Left renal cortex interstitium (tissue), 4 donors: ENCODE measurements around the gene TPRX2. TPM values are rescaled to one million over a fixed set of nuclear protein-coding genes. Genes with fewer than 3 reads are reported as not detected.
A peak's percentile ranks its signal among the peaks of the same experiment; 100 is the strongest.
"Not testable (repeated sequence)": the region's sequence is repeated elsewhere in the genome, so short reads cannot be mapped to it uniquely, and the experiment has no call there.

Experiments used
- DNase-seq, 4 donors: peaks; one replicate each; pipeline ENCODE4 v3.0.0-alpha.2; 2013; ENCODE audit warnings: low read depth in 4 of 4, low spot score in 2 of 4, missing footprints in 1 of 4
- polyA plus RNA-seq, 4 donors: library from polyadenylated mRNA; unstranded; fragments of 120-200 nt; gene quantifications; one replicate each; pipeline ENCODE4 v1.2.1, GENCODE V29; 2013; ENCODE audit not compliant: insufficient read length in 4 of 4

The TPRX2 gene
- not detected for polyA plus RNA-seq

DNA sequence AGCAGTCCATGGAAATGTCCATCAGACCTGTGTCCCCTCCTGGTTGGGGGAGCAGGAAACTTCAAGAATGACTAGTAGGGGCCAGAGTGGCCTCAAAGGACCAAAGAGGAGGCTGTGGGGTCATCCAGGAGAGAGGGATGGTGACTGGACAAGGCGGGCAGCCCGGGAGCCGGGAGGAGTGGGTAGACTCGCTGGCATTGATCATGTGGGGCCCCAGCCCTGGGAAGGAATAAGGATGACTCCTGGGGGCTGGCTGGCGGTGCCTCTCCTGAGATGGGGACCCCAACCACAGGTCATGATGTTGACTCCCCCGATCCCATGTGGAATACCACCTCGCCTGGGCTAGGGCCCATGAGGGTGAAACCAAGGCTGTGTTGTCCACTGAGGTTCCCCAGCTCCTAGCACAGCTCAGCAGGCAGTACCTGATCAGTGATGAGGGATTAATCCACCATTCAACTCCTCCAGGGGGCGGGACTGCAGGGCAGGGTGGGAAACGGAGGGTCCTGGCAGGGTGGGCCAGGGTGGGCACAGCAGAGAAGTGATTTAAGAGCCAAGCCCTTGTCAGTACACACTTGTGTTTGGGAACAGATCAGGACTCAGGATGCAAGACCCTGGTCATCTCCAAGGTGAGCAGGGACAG lies at the start of gene TPRX2:
Gene TPRX2, plus strand, starts transcription at position 590 of the 640 bp plus-strand sequence. Its CDS starts 12 bp downstream, at position 602.
- DNase-seq = not testable (repeated sequence)

DNA sequence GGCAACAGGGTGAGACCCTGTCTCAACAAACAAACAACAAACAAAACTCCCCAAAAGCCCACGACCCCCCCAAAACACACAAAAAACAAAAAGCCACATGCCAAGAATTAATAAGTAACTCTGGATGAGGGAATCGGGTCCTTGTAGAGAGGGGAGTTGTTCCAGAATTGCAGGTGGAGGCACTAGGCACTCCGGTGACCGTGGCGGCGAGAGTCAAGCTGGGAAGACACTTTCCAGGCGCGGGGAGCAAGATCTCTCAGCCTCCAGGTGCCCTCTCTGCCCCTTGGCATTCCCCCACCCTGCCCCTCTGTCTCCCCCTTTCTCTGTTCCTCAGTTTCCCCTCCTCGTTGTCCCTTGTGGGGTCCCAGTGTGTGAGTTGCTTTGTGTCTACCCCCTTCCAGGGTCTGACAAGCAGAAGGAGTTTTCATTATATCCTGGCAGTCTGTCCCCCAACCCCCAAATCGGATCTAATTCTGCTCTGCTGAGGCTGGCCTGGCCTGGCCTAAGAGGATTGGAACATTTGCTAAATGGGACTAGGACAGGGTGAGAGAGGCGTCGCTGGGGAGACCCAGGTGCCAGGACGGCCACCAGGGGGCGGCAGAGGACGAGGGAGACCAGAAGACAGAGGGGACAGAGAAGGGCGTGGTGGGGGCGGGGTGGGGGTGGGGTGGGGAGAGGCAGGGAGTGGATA lies 45.6 kb upstream of the TPRX2 start:
- DNase-seq = peak in 3 of 4 donors; percentile 10 to 37 (median 30)

DNA sequence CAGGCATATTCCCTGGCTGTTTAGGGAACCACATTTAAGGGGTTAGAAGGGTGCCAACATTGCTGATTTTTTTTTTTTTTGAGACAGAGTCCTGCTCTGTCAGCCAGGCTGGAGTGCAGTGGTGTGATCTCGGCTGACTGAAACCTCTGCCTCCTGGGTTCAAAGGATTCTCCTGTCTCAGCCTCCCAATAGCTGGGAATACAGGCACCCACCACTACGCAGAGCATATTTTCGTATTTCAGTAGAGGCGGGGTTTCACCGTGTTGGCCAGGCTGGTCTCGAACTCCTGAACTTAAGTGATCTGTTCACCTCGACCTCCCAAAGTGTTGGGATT lies 45.1 kb upstream of the TPRX2 start:
- no peak for DNase-seq

DNA sequence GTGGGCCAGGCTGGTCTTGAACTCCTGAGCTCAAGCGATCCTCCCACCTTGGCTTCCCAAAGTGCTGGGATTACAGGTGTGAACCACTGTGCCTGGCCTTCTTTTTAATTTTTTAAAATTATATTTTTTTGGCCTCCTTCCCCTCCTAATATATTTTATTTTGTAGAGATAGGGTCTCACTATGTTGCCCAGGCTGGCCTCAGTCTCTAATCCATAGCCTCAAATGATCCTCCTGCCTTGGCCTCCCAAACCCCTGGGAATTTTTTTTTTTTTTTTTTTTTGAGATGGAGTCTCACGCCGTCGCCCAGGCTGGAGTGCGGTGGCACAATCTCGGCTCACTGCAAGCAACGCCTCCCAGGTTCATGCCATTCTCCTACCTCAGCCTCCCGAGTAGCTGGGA lies 42.8 kb upstream of the TPRX2 start:
- DNase-seq = not testable (repeated sequence)

- not testable (repeated sequence) for DNase-seq
Observed at GRCh38 chr19:47818221-47818620, 40.8 kb upstream of the TPRX2 start.

- no peak for DNase-seq
Observed at GRCh38 chr19:47819858-47820257, 39.2 kb upstream of the TPRX2 start.

- no peak for DNase-seq
Observed at GRCh38 chr19:47820410-47820809, 38.6 kb upstream of the TPRX2 start.

GRCh38 chr19:47821460-47822020 lies 37.5 kb upstream of the TPRX2 start, which contains the start of gene CRX:
Gene CRX, plus strand, starts transcription at chr19:47821937. Its CDS starts 12,507 bp downstream, at chr19:47834444.
- no peak for DNase-seq

DNA sequence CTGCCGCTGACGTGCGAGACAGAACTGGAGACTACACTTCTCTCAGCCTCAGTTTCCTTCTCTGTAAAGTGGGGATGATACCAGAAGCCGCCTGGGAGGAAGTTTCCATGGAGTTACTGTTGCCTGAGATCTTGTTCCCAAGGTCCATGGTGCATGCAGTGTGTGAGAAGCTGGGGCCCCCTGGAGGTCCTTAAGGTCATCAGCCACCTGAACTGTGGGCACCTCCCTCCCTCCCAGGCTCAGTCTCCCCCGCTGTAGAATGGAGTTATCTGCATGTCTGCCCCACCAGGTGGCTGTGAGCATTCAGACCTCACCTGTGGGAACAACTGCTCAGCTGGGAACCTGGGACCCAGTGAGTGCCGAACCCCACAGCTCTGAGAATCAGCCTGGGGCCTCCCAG lies 34.6 kb upstream of the TPRX2 start:
- no peak for DNase-seq

DNA sequence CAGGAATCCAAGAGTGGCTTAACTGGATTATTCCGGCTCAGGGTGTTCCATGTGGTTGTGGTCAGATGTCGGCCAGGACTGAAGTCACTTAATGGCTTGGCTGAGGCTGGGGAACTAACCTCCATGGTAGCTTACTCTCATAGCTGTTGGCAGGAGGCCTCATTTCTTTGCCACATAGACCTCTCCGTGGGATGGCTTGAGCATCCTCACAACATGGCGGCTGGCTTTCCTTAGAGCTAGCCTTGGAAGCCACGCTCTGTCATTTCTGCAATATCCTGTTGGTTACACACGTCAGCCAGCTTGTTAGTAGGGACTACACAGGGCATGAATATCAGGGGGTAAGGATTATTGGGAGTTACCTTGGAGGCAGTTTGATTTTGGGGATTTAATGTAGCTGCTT lies 32.2 kb upstream of the TPRX2 start:
- no peak for DNase-seq

GRCh38 chr19:47832723-47833122 lies 26.3 kb upstream of the TPRX2 start:
- DNase-seq = no peak

DNA sequence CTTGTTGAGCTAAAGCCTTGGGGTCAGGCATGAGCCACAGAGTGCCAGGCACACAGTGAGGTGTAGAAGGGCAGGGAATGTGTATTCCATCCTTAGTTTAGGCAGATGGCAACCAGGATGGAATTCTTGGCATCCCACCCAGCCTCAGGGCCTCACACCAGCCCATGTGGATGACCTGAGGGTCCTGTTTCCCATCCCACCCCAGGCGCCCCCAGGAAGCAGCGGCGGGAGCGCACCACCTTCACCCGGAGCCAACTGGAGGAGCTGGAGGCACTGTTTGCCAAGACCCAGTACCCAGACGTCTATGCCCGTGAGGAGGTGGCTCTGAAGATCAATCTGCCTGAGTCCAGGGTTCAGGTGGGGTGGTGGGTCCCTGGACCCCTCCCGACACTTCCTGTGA lies 23.0 kb upstream of the TPRX2 start:
- no peak for DNase-seq

DNA sequence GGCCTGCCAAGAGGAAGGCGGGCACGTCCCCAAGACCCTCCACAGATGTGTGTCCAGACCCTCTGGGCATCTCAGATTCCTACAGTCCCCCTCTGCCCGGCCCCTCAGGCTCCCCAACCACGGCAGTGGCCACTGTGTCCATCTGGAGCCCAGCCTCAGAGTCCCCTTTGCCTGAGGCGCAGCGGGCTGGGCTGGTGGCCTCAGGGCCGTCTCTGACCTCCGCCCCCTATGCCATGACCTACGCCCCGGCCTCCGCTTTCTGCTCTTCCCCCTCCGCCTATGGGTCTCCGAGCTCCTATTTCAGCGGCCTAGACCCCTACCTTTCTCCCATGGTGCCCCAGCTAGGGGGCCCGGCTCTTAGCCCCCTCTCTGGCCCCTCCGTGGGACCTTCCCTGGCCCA lies 19.6 kb upstream of the TPRX2 start:
- no peak for DNase-seq

GRCh38 chr19:47839913-47840312 lies 19.1 kb upstream of the TPRX2 start:
- peak; percentile 13 to 47 (median 22) for DNase-seq

DNA sequence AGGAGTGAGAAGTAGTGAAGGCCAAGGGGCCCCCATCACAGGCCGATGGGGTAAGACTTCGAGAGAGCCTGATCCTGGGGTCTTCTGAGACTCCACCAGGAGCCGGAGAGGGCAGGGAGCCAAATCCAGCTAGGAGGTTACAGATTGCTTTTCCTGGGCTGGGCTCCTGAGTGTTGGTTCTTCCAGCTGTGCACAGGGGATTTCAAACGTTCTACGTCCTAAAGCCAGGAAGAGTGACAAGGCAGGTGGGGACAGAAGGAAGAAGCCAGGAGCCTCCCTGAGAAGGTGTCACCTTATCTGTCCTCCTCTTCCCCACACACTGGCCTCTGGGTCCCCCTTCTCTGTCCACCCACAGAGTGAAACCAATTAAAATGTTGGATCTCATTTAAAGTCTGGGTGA lies 16.1 kb upstream of the TPRX2 start:
- no peak for DNase-seq

DNA sequence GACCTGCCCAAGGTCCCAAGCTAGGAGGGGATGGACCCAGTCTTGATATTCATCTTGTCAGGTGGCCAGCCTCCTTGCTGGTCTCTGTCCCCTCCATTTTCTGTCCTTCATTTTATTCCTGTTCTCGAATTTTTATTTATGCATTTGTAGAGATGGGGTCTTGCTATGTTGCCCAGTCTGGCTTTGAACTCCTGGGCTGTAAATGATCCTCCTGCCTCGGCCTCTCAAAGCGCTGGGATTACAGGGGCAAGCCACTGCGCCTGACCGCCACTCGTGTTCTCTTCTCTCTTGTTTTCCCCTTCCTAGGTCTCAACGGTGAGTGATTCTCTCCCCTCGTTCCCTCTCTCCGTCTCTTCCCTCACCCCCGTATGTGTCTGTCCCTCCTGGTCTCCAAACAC lies 10.6 kb upstream of the TPRX2 start:
- no peak for DNase-seq

DNA sequence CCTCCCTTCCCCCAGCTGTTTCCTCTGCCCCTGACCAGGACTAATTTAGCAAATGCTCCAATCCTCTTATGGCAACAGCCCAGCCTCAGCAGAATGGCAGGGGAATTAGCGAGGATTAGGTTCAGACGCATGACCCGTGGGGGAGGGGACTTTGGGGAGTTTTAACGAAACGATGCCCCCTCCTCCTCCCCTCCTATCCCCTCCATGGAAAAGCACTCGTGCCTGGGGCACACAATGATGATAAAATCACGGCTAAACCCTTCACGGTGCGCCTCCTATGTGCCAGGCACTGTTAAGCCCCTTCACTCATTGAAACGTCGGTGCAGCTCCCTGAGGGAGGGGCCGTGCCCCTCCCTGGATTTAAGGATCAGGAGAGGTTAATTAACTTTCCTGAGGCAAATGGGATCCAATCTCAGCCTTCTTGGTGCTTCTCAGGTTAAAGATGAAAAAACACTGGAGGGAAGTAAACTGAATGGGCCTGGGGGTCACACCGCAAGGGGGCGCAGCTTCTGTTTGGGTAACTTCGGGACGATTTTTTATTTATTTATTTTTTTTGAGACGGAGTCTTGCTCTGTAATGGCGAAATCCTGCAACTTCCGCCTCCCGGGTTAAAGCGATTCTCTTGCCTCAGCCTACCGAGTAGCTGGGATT lies 10.1 kb upstream of the TPRX2 start:
- DNase-seq = no peak

GRCh38 chr19:47853003-47853402 lies 6.0 kb upstream of the TPRX2 start:
- DNase-seq = no peak

- DNase-seq = no peak
Observed at GRCh38 chr19:47854459-47854858, 4.6 kb upstream of the TPRX2 start.

- DNase-seq = not testable (repeated sequence)
Observed at GRCh38 chr19:47858231-47858630, 804 bp upstream of the TPRX2 start.

DNA sequence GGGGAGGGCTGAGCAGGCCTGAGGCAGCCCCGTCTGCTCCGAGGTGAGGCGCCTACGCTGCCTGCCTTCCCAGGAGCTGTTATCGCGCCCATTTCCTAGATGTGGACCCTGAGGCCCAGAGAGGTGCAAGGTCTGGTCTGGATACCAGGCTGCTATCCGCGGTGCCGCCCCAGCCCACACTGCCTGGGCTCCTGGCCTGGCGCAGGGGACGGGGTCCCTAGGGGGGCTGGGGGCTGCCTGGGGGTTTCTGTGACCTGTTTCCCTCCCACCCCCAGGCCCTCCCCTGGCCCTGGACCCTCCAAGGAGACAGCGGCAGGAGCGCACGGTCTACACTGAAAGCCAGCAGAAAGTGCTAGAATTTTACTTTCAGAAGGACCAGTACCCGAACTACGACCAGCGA lies 803 bp downstream of the TPRX2 start:
- not testable (repeated sequence) for DNase-seq
